SK-N-MC (cell line): ENCODE measurements around the gene NCKAP5.

Experiments
- DNase-seq: peaks from one replicate; pipeline ENCODE4 v3.0.0-alpha.2; 2011; ENCODE audit warnings: low read depth, low spot score
- H3K27ac ChIP-seq: fragments of 200-600 bp; sonication (generic); 2 replicates; pipeline ENCODE4 v1.5.1; 2016; ENCODE audit warnings: mixed run types
- H3K36me3 ChIP-seq: fragments of 200-600 bp; sonication (generic); 2 replicates; pipeline ENCODE4 v1.6.1; 2017; ENCODE audit warnings: antibody characterized with exemption, low read length, mixed read lengths; ENCODE audit not compliant: insufficient read depth
- H3K4me3 ChIP-seq: fragments of 200-600 bp; sonication (generic); 2 replicates; pipeline ENCODE4 v1.5.1; 2016
- H3K9ac ChIP-seq: fragments of 200-600 bp; sonication (generic); 2 replicates; pipeline ENCODE4 v1.8.0; 2017; ENCODE audit warnings: mixed run types, mixed read lengths; ENCODE audit not compliant: insufficient read length
- H3K9me3 ChIP-seq: fragments of 200-600 bp; sonication (generic); 2 replicates; pipeline ENCODE4 v1.6.1; 2017; ENCODE audit warnings: low read depth, mild to moderate bottlenecking, antibody characterized with exemption, low read length, moderate library complexity, mixed read lengths
- EZH2 ChIP-seq: fragments of 200-600 bp; sonication (generic); IDR thresholded peaks from one replicate; pipeline ENCODE4 v1.6.1; 2017; ENCODE audit warnings: antibody characterized with exemption
- FOXP2 ChIP-seq: optimal IDR thresholded peaks from 2 replicates; pipeline ENCODE3; 2011; ENCODE audit warnings: mild to moderate bottlenecking, moderate library complexity; ENCODE audit not compliant: insufficient read depth; ENCODE audit errors: extremely low read length, control extremely low read depth
- POLR2AphosphoS5 ChIP-seq: IDR thresholded peaks from 2 replicates; pipeline ENCODE4 v1.6.1; 2012; ENCODE audit warnings: mild to moderate bottlenecking, low read depth, low read length, borderline replicate concordance

The NCKAP5 gene

DNA sequence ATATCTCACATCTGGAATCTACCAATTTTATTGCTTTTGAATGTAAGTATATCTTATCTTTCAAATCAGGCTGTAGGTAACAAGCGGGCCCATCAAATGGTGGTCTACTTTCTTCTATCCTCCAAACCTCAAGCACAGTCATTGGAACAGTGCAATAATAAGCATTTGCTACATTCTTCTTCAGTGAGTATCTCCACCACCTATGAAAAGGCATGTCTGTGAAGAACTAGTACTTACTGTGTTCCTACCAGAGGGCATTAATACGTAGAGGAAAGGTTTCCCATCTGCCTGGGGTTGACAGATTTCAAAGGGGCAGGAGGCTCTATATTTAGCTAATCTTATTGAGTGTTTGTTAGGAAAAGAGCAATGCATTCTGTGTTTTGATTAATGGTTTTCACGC lies 411.1 kb downstream of the NCKAP5 start:
- no peak for DNase-seq
- TF ChIP-seq FOXP2 (no peak), POLR2AphosphoS5 (no peak), EZH2 (no peak)
- Histone ChIP-seq H3K9ac (no peak overlapping the region), H3K36me3 (peaks cover 7% of the 10 kb centered on the region), H3K27ac (no peak overlapping the region), H3K9me3 (peaks cover 3% of the 10 kb centered on the region; the same call in 1 of the 2 replicates), H3K4me3 (no peak overlapping the region)

DNA sequence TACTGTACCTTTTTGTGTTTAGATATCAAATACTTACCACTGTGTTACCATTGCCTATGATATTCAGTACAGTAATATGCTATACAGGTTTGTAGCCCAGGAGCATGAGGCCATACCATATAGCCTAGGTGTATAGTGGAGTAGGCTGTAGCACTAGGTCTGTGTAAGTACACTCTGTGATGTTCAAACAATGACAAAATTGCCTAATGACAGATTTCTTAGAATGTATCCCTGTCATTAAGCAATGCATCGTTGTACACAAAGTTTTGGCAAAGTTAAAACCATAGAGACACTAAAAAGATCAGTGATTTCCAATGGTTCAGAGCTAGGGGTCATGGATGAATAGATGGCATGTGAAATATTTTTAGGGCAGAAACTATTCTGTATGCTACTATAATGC lies 415.5 kb downstream of the NCKAP5 start:
- TF ChIP-seq EZH2 (no peak), POLR2AphosphoS5 (no peak), FOXP2 (no peak)
- peaks cover 3% of the 10 kb centered on the region; the same call in 1 of the 2 replicates for H3K9me3 ChIP-seq
- H3K36me3 ChIP-seq = peaks cover 7% of the 10 kb centered on the region
- H3K27ac ChIP-seq = no peak overlapping the region
- no peak for DNase-seq
- H3K9ac ChIP-seq = no peak overlapping the region
- H3K4me3 ChIP-seq = no peak overlapping the region

DNA sequence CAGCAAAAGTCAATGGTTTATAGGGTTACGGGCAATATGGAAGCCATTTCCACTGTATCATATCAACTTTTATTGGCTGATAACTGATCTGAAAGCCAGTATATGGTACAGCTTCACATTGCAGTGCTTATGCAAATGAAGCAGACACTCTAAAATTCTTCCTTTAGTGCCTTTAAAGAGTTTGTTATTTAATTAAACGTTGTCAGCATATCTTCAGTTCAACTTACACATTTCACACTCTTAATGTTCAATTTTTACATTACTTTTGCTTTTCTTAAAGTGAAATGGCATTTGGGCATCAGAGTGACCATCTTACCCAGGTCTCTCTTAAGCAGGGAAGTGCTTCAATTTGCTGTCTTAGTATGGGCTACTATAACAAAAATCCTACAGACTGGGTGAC lies 420.1 kb downstream of the NCKAP5 start:
- Histone ChIP-seq H3K9me3 (peaks cover 3% of the 10 kb centered on the region; the same call in 1 of the 2 replicates), H3K36me3 (no peaks in the 10 kb centered on the region), H3K27ac (no peak overlapping the region), H3K9ac (no peak overlapping the region), H3K4me3 (no peak overlapping the region)
- TF ChIP-seq FOXP2 (no peak), POLR2AphosphoS5 (no peak), EZH2 (no peak)
- DNase-seq = no peak

DNA sequence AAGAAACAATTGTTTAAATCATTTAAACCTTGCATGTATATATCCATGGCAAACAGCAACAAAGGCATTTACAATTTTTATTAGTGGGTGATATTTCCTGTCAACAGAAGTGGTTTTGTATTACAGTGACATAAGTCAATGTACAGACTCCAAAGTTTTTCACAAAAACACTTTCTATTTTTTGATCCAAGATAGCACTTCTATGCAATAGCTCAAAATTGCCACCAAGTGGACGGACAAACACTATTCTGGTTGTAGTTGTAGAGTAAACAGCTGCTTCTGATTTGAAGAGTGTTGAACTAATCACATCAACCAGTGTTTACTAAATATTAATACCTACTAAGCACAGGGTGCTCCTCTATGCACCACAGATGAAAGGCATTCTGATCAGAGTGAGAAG lies 421.4 kb downstream of the NCKAP5 start:
- no peak for TF ChIP-seq EZH2
- TF ChIP-seq POLR2AphosphoS5 = no peak
- TF ChIP-seq FOXP2 = no peak
- no peak for DNase-seq

DNA sequence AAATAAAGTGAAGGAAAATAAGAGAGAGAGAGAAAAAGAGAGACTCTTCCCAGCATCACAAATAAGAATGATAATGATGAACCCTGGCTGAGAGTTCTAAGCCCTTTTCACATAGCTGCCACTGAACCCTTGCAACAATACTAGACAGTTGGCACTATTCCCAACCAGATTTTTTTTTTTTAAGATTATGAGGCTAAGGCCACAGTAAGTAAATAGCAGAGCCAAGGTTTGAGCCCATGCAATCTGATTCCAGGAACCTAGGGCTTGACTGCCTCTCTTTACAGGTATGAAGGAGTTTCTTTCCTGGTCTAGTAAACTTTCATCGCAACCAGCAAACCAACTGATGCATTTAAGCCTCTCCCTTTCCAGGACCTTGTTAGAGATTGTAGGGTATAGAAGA lies 424.6 kb downstream of the NCKAP5 start:
- H3K9ac ChIP-seq = no peak overlapping the region
- no peak overlapping the region for H3K4me3 ChIP-seq
- no peak for DNase-seq
- H3K9me3 ChIP-seq = no peaks in the 10 kb centered on the region
- TF ChIP-seq FOXP2 (no peak), POLR2AphosphoS5 (no peak), EZH2 (no peak)
- H3K27ac ChIP-seq = no peak overlapping the region
- H3K36me3 ChIP-seq = no peaks in the 10 kb centered on the region

More for the DNA sequence above, 421.4 kb downstream of the NCKAP5 start:
- Histone ChIP-seq H3K9ac (no peak overlapping the region), H3K27ac (no peak overlapping the region), H3K9me3 (no peaks in the 10 kb centered on the region), H3K36me3 (no peaks in the 10 kb centered on the region), H3K4me3 (no peak overlapping the region)

DNA sequence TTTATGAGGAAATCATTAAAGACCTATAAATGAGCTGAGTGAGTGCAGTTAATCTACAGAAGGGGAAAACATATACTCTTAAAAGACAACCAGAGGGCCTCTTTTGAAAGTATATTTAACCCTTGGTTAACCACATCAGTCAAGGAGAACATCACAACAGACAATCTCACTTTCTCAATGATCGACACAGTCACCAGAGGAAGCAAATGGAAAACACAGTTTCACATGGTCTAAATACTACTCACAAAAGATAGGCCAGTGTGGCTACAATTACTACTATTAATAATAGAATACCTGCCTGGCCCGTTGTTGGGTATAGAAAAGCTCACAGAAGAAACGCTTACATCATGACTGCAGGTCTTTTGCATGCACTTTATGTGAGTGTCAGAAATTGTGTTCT lies 426.2 kb downstream of the NCKAP5 start:
- H3K27ac ChIP-seq = no peak overlapping the region

DNA sequence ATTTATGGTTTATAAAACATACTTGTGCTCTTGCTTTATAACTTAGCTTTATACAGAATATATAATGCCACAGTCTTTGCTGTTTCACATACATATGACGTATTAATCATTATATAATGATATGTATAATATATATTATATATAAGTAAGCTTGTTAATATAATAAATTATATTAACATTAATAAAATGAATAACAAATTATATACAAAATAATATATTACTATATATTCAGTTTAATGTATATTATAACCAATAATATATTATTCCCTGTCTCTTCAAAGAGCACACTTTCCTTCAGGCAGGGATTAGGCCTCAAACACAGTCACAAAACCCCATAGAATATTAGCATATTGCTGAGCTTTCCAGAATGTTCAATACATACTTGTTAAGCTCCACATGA lies 427.6 kb downstream of the NCKAP5 start:
- no peak overlapping the region for H3K27ac ChIP-seq
- TF ChIP-seq POLR2AphosphoS5 (no peak), FOXP2 (no peak), EZH2 (no peak)
- no peak for DNase-seq

More for the DNA sequence above, 426.2 kb downstream of the NCKAP5 start:
- Histone ChIP-seq H3K9me3 (no peaks in the 10 kb centered on the region), H3K4me3 (no peak overlapping the region), H3K36me3 (no peaks in the 10 kb centered on the region), H3K9ac (no peak overlapping the region)
- no peak for TF ChIP-seq FOXP2
- no peak for TF ChIP-seq POLR2AphosphoS5
- TF ChIP-seq EZH2 = no peak
- no peak for DNase-seq

DNA sequence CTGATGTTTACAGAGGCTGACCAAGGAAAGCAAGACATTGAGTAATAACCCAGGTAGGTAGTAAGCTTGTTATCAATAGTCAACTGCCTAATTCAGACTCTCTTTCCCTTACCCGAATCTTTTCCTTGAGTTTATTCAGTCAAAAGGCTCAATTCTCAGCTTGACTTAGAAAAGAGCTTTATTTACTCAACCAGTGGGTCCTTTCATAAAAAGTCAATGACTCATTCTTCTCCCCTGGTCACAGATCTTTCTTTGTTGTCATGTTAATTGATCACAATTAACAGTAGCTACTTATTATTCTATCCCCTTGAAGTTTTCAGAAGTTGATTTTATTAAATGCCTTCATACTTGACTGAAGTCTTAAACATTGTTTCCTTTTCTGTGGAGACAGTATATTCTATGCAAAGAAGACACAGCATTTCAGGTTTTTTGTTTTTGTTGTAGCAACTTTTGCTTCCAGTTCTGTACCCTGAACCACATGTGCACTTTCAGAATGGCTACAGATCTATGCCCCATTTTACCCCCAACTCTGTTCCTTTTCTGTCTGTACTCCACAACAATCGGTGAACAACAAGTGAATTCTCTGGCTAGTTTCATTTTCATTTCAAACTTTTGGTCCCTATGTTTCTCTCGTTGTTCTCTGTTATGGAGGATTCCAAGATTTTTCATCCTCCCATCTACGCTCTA lies 428.3 kb downstream of the NCKAP5 start:
- no peaks in the 10 kb centered on the region for H3K36me3 ChIP-seq
- no peaks in the 10 kb centered on the region for H3K9me3 ChIP-seq
- H3K4me3 ChIP-seq = no peak overlapping the region
- H3K27ac ChIP-seq = no peak overlapping the region
- DNase-seq = no peak
- TF ChIP-seq FOXP2 (no peak), EZH2 (no peak), POLR2AphosphoS5 (no peak)
- no peak overlapping the region for H3K9ac ChIP-seq

More for the DNA sequence above, 427.6 kb downstream of the NCKAP5 start:
- no peaks in the 10 kb centered on the region for H3K36me3 ChIP-seq
- no peak overlapping the region for H3K4me3 ChIP-seq
- no peak overlapping the region for H3K9ac ChIP-seq
- no peaks in the 10 kb centered on the region for H3K9me3 ChIP-seq
